Embryonic facial prominence (tissue), 1 donor: ENCODE results near the gene TOMM40.
A peak's percentile ranks its signal among the peaks of the same experiment; 100 is the strongest.
"Not testable (repeated sequence)": the region's sequence is repeated elsewhere in the genome, so short reads cannot be mapped to it uniquely, and the experiment has no call there.

ENCODE experiments used
- DNase-seq: peaks from one replicate; pipeline ENCODE4 v3.0.0-alpha.2; 2016; ENCODE audit errors: extremely low spot score

TOMM40 gene

GRCh38 chr19:44871809-44872208, 19.2 kb upstream of the TOMM40 start:
- no peak for DNase-seq

GRCh38 chr19:44872661-44873060, 18.4 kb upstream of the TOMM40 start:
- no peak for DNase-seq

- no peak for DNase-seq
Observed at GRCh38 chr19:44874317-44874716, 16.7 kb upstream of the TOMM40 start.

DNA sequence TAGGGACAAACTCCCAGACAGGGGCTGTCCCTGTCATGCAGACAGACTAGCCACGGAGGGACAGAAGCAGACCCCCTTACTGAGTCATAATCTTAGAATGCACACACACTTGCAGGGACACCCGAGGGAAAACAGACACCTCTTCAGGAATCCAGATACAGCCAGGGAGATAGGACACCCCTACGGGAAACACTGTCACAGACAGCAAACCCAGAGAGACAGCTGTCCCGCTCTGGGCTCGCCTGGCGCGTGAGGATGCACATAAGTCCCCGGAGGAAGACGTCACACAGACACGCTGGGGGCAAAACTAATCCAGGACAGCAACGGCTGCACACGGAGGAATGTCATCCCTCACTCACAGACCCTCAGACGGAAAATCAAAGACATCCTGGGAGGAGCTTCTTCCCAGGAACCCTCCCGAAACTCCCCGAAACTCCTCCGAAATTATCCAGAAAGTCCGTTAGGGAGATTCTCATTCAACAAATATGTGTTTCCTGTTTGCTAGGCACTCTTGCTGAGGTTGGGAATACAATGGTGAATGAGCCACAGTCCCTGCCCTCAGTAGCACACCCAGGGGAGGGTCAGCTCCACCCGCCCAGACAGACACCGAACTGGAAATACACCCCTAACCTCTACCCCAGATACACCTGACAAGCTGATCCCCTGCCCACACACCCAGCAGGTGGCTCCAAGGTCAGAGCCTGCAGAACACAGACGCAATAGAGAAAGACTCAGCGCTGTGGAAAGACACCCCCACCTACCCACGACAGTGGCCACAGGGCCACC, 15.2 kb upstream of the TOMM40 start:
- DNase-seq, result no peak

DNA sequence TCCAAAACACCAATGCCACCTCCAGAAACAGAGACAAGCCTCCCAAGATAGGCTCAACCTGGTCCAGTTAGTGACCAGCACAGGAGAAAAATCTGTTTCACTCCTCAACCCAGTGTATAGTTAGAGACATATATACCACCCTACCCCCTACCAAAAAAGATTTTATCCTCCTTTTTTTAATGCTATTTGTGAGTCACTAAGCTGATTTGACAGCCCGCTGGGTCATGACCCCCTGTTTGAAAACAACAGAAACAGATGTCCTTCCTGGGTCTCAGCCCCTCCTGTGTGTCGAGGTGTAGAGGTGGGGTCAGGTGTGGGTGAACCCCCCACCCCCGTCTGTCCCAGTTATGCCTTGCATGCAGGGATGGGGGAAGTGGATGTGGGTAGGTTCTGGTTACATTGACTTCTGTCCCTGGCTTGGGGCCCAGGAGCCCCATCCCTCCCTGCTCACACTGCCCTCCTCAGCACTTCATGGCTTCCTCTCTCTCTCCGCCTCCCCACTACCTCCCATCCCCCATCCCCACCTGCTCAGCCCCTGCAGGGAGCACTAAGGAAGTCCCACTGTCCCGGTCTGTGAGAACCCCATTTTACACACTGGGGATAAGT, 14.0 kb upstream of the TOMM40 start:
- DNase-seq, result no peak

DNA sequence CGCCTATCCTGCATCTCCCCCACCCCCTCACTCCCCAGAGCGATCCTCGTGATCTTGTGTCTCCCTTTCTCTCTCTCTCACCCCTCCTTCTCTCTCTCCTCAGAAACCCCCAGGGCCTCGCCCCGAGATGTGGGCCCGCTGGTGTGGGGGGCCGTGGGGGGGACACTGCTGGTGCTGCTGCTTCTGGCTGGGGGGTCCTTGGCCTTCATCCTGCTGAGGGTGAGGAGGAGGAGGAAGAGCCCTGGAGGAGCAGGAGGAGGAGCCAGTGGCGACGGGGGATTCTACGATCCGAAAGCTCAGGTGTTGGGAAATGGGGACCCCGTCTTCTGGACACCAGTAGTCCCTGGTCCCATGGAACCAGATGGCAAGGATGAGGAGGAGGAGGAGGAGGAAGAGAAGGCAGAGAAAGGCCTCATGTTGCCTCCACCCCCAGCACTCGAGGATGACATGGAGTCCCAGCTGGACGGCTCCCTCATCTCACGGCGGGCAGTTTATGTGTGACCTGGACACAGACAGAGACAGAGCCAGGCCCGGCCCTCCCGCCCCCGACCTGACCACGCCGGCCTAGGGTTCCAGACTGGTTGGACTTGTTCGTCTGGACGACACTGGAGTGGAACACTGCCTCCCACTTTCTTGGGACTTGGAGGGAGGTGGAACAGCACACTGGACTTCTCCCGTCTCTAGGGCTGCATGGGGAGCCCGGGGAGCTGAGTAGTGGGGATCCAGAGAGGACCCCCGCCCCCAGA, 12.8 kb upstream of the TOMM40 start:
- no peak for DNase-seq

DNA sequence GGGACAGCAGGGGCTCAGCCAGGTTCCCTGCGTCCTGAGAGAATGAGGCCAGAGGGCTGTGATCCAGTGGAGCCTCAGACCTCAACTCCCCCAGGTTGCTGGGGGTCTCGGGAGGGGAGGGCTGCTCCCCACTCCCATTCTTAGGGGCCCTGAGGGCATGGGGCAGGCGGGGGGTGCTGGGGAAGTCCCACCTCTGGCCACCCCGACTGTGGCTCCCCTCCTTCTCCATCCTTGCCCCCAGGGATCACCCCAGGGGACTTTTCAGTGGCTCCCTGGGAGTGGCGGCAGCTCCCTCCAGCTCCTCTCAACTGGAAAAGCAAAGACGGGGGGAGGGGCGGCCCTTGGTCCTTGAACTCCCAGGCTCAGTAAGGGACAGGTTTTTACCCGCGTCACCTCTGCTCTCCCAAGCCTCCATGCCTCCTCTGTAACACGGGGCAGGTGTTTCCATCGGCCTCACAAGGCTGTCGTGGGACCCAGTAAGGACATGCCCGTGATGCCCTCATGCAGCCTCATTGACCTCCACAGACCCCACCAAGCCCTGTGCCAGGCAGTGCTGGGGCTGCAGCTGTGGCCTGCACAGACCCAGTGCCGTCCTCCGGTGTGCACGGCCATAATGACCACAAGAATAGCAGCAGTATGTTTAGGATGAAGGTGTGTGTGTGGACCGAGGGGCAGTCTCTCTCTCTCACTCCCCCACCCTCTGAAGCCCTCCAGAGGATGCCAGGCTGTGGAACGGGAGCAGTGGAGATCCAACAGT, 11.6 kb upstream of the TOMM40 start:
- no peak for DNase-seq

- DNase-seq, result no peak
Observed at GRCh38 chr19:44882063-44882462, 9.0 kb upstream of the TOMM40 start.

DNA sequence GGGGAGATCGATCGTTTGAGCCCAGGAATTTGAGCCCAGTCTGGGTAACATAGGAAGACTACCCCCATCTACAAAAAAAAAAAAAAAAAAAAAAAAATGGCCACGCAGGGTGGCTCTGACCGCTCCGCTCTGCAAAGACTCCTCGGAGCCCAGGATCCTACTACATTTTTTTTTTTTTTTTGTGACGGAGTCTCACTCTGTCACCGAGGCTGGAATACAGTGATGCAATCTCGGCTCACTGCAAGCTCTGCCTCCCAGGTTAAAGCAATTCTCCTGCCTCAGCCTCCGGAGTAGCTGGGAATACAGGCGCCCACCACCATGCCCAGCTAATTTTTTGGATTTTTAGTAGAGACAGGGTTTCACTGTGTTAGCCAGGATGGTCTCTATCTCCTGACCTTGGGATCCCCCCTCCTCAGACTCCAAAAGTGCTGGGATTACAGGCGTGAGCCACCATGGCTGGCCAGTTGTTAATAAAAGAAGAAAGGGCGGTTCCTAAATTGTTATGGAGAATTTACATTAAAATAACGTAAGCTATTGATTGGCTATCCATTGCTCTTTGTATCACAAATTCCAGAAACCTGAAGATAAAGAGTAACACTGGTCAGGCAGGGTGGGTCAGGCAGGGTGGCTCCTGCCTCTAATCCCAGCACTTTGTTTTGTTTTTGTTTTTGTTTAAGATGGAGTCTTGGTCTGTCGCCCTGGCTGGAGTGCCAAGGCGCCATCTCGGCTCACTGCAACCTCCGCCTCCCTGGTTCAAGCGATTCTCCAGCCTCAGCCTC, 8.2 kb upstream of the TOMM40 start:
- DNase-seq, result not testable (repeated sequence)

GRCh38 chr19:44883922-44884321, 7.1 kb upstream of the TOMM40 start:
- no peak for DNase-seq

GRCh38 chr19:44884566-44884965, 6.5 kb upstream of the TOMM40 start:
- DNase-seq, result no peak

DNA sequence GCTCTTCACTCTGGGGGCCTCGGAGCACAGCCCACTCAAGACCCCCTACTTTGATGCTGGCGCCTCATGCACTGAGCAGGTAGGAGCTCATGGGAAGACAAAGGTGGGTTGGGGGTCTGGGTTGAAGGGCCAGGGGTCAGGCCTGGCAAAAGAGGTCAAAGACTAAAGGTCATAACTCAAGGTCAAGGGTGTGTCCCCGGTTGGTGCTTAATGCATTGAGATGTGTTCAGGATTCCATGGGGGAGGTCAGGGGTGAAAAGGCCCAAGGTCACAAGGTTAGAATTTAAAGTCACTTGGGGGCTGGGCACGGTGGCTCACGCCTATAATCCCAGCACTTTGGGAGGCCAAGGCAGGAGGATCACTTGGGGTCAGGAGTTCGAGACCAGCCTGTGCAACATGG, 4.9 kb upstream of the TOMM40 start:
- no peak for DNase-seq

- DNase-seq, result no peak
Observed at GRCh38 chr19:44887648-44888047, 3.4 kb upstream of the TOMM40 start.

- not testable (repeated sequence) for DNase-seq
Observed at GRCh38 chr19:44888335-44888734, 2.7 kb upstream of the TOMM40 start.

DNA sequence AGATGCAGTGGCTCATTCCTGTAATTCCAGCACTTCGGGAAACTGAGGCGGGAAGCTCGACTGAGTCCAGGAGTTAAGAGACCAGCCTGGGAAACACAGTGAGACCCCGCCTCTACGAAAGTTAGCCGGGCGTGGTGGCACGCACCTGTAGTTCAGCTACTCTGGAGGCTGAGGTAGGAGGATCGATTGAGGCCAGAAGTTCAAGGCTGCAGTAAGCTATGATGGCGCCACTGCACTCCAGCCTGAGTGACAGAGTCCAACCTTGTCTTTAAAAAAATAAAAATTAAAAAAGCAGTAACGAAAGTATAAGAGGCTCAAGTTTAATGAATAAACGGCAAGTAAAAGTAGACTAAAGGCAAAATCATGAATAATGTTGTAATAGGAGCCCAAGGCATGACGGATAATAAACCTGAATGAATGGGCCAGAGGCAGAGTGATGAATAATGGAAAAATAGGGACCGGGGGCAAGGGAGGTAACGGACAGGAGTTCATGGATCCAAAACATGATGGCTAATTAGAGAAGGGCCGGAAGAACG, 1.2 kb upstream of the TOMM40 start:
- no peak for DNase-seq

- peak; percentile 99 for DNase-seq
Observed at GRCh38 chr19:44890366-44891015, 563 bp upstream of the TOMM40 start.

GRCh38 chr19:44892932-44893331, 1.9 kb downstream of the TOMM40 start:
- DNase-seq, result no peak

DNA sequence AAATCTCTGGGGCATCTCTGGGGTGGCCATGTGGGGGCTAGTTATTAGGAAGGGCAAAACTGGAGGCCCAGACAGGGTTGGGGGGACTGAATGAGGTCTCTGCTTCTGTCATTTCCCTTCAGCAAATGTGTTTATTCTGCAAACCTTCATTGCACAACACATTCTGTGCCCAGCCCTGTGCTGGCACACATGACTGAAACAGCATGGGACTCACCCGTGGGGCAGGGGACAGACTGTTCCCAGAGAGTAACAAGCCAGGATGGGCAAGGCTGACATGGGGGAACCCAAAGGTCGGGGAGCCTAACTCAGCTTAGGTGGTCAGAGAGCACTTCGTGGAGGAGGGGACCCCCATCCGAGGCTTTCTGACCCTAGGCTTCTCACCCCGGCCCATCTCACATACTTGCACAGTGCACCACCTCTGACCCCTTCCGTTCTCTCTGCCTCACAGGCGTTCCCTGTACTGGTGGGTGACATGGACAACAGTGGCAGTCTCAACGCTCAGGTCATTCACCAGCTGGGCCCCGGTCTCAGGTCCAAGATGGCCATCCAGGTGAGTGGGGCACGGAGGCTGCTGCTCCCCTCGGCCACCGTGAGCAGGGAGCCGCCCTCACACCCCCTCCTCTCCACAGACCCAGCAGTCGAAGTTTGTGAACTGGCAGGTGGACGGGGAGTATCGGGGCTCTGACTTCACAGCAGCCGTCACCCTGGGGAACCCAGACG, 2.4 kb downstream of the TOMM40 start:
- no peak for DNase-seq

GRCh38 chr19:44894052-44894400, 3.0 kb downstream of the TOMM40 start:
- no peak for DNase-seq

DNA sequence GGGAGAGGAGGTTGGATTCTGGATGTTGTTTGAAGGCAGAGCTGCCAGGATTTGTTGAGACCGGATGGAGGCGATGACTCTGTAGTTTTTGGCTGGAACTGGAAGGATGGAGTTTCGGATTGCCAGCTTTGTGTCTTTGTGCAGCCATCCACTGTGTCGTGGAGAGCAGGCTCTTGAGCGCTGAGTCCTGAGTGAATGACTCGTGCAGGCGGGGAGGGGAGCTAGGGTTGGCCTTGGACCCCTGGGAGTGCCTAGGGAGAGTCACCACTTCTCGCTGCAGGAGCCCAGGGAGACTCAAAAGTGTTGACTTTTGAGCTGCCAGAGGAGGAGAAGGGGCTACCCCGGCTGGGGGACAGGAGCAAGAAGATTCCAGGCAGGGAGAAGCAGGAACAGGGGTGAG, 3.9 kb downstream of the TOMM40 start:
- DNase-seq, result no peak
